Parietal lobe (tissue), 2 donors: ENCODE results near the gene UNC80. TPM values are rescaled to one million over a fixed set of nuclear protein-coding genes. Genes with fewer than 3 reads are reported as not detected.

Experiments used
- small RNA-seq: library from RNA; depleted of rRNA; stranded (forward); fragments of <200 nt; gene quantifications from one replicate; pipeline ENCODE3, GENCODE V24; 2014; ENCODE audit warnings: low replicate concordance
- total RNA-seq: library from RNA; depleted of rRNA; stranded (reverse); fragments of >200 nt; gene quantifications from one replicate; pipeline ENCODE4 v1.2.3, GENCODE V29; 2014

Gene UNC80, protein sequence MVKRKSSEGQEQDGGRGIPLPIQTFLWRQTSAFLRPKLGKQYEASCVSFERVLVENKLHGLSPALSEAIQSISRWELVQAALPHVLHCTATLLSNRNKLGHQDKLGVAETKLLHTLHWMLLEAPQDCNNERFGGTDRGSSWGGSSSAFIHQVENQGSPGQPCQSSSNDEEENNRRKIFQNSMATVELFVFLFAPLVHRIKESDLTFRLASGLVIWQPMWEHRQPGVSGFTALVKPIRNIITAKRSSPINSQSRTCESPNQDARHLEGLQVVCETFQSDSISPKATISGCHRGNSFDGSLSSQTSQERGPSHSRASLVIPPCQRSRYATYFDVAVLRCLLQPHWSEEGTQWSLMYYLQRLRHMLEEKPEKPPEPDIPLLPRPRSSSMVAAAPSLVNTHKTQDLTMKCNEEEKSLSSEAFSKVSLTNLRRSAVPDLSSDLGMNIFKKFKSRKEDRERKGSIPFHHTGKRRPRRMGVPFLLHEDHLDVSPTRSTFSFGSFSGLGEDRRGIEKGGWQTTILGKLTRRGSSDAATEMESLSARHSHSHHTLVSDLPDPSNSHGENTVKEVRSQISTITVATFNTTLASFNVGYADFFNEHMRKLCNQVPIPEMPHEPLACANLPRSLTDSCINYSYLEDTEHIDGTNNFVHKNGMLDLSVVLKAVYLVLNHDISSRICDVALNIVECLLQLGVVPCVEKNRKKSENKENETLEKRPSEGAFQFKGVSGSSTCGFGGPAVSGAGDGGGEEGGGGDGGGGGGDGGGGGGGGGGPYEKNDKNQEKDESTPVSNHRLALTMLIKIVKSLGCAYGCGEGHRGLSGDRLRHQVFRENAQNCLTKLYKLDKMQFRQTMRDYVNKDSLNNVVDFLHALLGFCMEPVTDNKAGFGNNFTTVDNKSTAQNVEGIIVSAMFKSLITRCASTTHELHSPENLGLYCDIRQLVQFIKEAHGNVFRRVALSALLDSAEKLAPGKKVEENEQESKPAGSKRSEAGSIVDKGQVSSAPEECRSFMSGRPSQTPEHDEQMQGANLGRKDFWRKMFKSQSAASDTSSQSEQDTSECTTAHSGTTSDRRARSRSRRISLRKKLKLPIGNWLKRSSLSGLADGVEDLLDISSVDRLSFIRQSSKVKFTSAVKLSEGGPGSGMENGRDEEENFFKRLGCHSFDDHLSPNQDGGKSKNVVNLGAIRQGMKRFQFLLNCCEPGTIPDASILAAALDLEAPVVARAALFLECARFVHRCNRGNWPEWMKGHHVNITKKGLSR (N-terminal part only)
- total RNA-seq, result 40.1 TPM

DNA sequence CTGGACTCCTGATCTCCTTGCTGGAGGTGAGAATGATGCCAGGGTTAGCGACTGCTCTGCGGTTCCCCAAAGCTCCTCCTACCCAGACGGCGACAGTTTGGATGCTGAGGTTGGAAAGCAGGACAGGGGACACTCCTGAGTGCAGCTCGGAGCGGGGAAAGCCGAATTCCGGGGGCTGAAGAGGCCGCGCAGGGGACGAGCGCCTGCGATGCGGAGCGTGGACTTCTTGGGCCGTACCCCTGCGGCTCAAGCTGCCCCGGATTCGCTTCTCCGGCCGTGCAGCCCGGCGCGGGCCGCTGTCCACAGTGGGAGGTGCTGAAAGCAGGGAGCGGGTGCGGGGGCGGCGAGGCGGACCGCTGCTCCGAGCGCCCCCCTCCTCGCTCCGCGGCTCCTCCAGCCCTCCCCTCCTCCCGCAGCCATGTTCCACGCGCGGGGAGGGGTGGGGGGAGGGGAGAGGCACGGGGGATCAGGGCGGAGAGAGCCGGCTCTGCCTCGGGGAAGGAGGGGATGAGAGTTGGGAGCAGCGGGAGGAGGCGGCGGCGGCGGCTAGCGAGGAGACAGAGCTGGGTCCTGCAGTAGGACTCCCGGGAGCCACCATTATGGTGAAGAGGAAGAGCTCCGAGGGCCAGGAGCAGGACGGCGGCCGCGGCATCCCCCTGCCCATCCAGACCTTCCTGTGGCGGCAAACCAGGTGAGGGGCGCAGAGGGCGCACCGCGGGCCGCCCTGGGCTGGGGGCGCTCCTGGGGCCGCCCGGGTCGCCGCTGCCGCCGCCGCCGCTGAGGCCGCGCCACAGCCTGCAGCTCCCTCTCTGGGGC lies at the start of gene UNC80:
TSS of gene UNC80 (plus strand) at position 359 of the 816 bp plus-strand sequence. CDS start at position 600, 241 bp downstream.

GRCh38 chr2:210002158-210003157 lies 230.8 kb downstream of the UNC80 start, which contains the start of gene RPE:
RPE (plus strand) TSS chr2:210002638; CDS start chr2:210002662, 24 bp downstream.

Small RNA genes lying within 50 kb of the gene (small RNA-seq; reads per million reads assigned to genes)
- gene RNA5SP118, result not detected

Other genes starting within 250 kb of the UNC80 start
- gene RPE, start 230.8 kb downstream of the UNC80 start, total RNA-seq, result 106 TPM